Activated T-cell treated with anti-CD3 and anti-CD28 coated beads, Interleukin-2, amount 50 U/mL, for 4 hours (primary cell): Measurements from ENCODE around the gene SSU72. TPM values are rescaled to one million over a fixed set of nuclear protein-coding genes. Genes with fewer than 3 reads are reported as not detected.
A peak's percentile ranks its signal among the peaks of the same experiment; 100 is the strongest.
"Not testable (repeated sequence)": the region's sequence is repeated elsewhere in the genome, so short reads cannot be mapped to it uniquely, and the experiment has no call there.

Source experiments
- ATAC-seq, 2 donors: fragments of 200-7000 bp; cut with Tn5 transposase; one replicate each; pipeline ENCODE4 v1.10.0; 2021
- DNase-seq: peaks from one replicate; pipeline ENCODE4 v3.0.0-alpha.2; 2020
- H3K27me3 Mint-ChIP-seq: one replicate; pipeline ENCODE4 v1.8.0; 2021; ENCODE audit warnings: low read depth, mixed read lengths
- H3K36me3 Mint-ChIP-seq: one replicate; pipeline ENCODE4 v1.8.0; 2022; ENCODE audit warnings: mixed read lengths; ENCODE audit not compliant: insufficient read depth
- H3K4me1 Mint-ChIP-seq: one replicate; pipeline ENCODE4 v1.8.0; 2021; ENCODE audit warnings: low read depth, mixed read lengths
- H3K4me3 Mint-ChIP-seq: one replicate; pipeline ENCODE4 v1.8.0; 2021; ENCODE audit warnings: mild to moderate bottlenecking, moderate library complexity, mixed read lengths
- H3K9me3 Mint-ChIP-seq: one replicate; pipeline ENCODE4 v1.8.0; 2021; ENCODE audit warnings: mixed read lengths
- total RNA-seq, 3 donors: library from RNA; stranded (reverse); gene quantifications; one replicate each; pipeline ENCODE4 v1.2.1, GENCODE V29; 2021

Gene SSU72
- total RNA-seq, 3 donors from 2014 or later, result 142 to 170 (median 148) TPM

DNA sequence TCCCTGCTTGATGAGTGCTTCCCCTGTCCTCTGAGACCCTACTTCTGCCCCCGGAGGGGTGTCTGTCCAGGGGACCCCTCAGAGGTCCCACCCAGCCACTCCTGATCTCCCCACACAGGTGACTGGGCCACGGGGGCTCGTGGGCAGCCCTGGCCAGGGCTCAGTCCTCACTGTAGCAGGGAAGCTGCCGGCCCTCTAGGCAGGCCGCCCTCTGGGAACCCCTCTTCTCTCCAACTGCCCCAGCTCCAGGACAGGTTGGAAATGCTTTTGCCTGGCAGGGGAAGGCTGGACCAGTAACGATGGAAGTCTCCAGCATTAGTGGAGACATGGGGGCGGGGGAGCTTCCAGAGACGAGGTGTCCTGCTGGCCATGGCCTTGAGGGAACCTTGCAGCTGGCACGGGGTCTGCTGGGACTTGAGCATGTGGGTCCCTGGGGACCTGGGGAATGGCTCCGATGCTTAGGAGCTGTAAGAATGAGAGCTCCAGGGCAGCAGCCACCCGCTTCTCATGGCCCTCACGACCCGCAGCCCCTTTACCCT is 28.4 kb upstream of the SSU72 start:
- Mint-ChIP-seq H3K4me1 (peaks cover 21% of the 10 kb centered on the region), H3K9me3 (no peaks in the 10 kb centered on the region), H3K4me3 (no peak overlapping the region), H3K36me3 (no peaks in the 10 kb centered on the region), H3K27me3 (peaks cover 5% of the 10 kb centered on the region)
- DNase-seq (no peak), ATAC-seq (no peak)

DNA sequence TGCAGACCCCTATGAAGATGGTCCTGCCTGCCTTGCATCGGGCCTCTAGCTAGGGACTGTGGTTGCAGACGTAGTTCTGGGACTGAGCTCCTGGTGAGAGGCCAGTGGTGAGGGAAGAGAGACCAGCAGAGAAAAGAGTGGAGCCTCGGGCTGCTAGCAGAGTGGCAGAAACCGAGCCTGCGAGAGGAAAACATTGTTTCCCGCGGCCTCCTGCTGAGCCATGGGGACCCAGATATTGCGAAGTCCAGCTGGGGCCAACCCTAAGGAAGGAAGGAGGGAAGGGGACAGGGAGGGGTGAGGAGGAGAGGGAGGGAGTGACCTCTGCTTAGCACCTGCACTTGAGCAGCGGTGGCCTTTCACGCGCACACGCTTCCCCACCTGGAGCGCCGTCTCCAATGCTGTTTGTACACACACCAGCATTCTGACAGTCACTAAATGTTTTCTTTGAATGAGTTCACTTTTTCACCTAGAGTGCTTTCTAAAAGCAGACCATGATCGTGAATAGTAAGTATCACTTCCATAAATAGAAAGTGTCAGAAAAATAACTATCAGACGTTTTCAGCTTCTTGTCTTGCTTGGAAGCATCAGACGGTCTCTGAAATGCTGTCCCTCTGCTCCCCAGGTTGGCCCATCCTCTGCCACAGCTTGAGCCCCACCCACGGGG is 27.8 kb upstream of the SSU72 start:
- ATAC-seq (no peak), DNase-seq (no peak)
- H3K4me3 Mint-ChIP-seq, result no peak overlapping the region
- peaks cover 9% of the 10 kb centered on the region for H3K27me3 Mint-ChIP-seq
- H3K9me3 Mint-ChIP-seq, result no peaks in the 10 kb centered on the region
- no peaks in the 10 kb centered on the region for H3K36me3 Mint-ChIP-seq
- H3K4me1 Mint-ChIP-seq, result peaks cover 20% of the 10 kb centered on the region

DNA sequence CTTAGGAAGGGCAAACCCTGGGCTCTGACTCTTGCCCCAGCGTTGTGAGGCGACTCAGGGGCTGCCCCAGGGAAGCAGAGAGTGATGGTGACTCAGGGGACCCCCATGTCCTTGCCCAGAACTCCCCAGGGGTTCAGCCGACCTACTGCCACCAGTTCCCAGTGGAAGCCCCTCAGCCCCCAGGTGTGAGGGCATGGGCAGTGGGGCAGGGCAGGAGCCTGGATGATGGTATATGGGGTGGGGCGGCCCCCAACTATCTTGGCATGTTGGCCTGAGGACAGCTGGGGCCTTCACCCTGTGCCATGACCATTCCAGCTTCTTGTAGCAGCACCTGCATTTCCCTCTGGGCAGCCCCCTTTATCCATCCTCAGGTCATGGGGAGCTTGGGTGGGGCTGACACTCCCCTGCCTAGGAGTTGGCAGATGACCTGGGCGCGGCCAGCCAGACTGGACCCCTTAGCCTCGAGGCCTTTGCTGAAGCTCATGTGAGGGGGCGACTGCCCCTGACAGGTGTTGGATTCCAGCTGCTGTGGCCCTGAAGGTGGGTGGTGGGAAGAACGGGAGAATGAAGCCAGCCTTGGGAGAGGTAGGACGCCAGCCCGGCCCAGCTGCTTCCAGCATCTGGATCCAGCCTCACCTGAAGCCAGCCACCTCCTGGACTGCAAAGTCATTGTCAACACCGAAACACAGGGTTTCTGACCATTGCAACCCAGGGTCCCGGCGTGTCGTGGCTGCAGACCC is 27.1 kb upstream of the SSU72 start:
- Mint-ChIP-seq H3K4me1 (peaks cover 13% of the 10 kb centered on the region), H3K36me3 (no peaks in the 10 kb centered on the region), H3K9me3 (no peaks in the 10 kb centered on the region), H3K27me3 (peaks cover 9% of the 10 kb centered on the region), H3K4me3 (no peak overlapping the region)
- ATAC-seq (no peak), DNase-seq (no peak)

DNA sequence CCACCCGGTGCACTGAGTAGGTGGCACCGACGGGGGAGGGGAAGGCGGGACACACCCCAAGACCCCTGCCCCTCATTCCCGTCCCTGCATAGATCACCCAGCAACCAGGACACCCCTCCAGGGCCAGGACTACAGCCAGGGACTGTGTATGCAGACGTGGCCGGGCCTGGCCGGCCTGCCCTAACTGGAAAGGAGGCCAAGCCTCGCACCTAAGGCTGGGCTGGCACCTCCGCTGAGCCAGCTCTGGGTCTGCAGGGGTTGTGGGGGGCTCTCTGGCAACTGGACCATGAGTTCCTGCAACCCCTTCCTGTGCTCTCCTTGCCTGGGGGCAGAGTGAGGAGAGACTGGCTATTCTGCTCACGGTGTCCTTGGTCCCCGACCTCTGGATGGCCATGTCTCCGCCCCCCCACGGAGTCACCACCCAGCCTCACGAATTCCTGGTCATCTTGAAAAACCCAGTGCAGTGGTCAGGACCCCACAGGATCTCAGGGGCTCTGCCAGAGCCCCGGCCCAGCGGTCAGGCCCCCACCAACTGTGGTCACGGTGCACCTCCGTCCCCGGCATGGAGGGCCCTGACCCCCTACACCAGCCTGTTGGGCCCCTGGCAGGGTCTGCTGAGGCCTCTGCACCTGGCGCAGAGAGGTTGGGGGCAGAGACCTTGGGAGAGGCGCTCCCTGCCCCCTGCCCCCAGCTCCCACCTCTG is 26.3 kb upstream of the SSU72 start:
- peak overlapping the region; percentile 60 for H3K4me3 Mint-ChIP-seq
- DNase-seq (no peak), ATAC-seq (no peak)
- peaks cover 11% of the 10 kb centered on the region for H3K4me1 Mint-ChIP-seq
- H3K27me3 Mint-ChIP-seq, result peaks cover 9% of the 10 kb centered on the region
- no peaks in the 10 kb centered on the region for H3K36me3 Mint-ChIP-seq
- no peaks in the 10 kb centered on the region for H3K9me3 Mint-ChIP-seq

- DNase-seq, result no peak
- Mint-ChIP-seq H3K27me3 (peaks cover 9% of the 10 kb centered on the region), H3K36me3 (no peaks in the 10 kb centered on the region), H3K9me3 (no peaks in the 10 kb centered on the region), H3K4me3 (peak within 1 kb of the TSS; percentile 76), H3K4me1 (peaks cover 11% of the 10 kb centered on the region)
- ATAC-seq, result peak; percentile 34 to 50
These were observed 25.5 kb upstream of the SSU72 start, which contains the start of gene FNDC10 for GRCh38 chr1:1599935-1600860. Gene FNDC10 (minus strand): TSS chr1:1600135. CDS start chr1:1600015, 120 bp downstream.

- no peaks in the 10 kb centered on the region for H3K9me3 Mint-ChIP-seq
- H3K4me3 Mint-ChIP-seq, result peak overlapping the region; percentile 76
- ATAC-seq (peak; percentile 56 to 65), DNase-seq (no peak)
- no peaks in the 10 kb centered on the region for H3K36me3 Mint-ChIP-seq
- H3K27me3 Mint-ChIP-seq, result peaks cover 9% of the 10 kb centered on the region
- H3K4me1 Mint-ChIP-seq, result peaks cover 11% of the 10 kb centered on the region
These were observed 24.6 kb upstream of the SSU72 start for GRCh38 chr1:1599030-1599934.

GRCh38 chr1:1598720-1599029 is 24.0 kb upstream of the SSU72 start:
- Mint-ChIP-seq H3K9me3 (no peaks in the 10 kb centered on the region), H3K36me3 (no peaks in the 10 kb centered on the region), H3K27me3 (peaks cover 9% of the 10 kb centered on the region), H3K4me1 (peaks cover 11% of the 10 kb centered on the region), H3K4me3 (peak overlapping the region; percentile 76)
- DNase-seq, result no peak
- ATAC-seq, result no peak

- no peak for DNase-seq
- Mint-ChIP-seq H3K27me3 (peaks cover 9% of the 10 kb centered on the region), H3K36me3 (no peaks in the 10 kb centered on the region), H3K4me3 (peak overlapping the region; percentile 76), H3K9me3 (no peaks in the 10 kb centered on the region), H3K4me1 (peaks cover 11% of the 10 kb centered on the region)
- no peak for ATAC-seq
These were observed 23.5 kb upstream of the SSU72 start for GRCh38 chr1:1598051-1598719.

- Mint-ChIP-seq H3K4me3 (no peak overlapping the region), H3K9me3 (no peaks in the 10 kb centered on the region), H3K4me1 (peaks cover 11% of the 10 kb centered on the region), H3K27me3 (peaks cover 9% of the 10 kb centered on the region), H3K36me3 (no peaks in the 10 kb centered on the region)
- ATAC-seq (peak; percentile 27 to 39), DNase-seq (no peak)
These were observed 22.7 kb upstream of the SSU72 start for GRCh38 chr1:1597275-1597930.

- H3K27me3 Mint-ChIP-seq, result peaks cover 9% of the 10 kb centered on the region
- DNase-seq (no peak), ATAC-seq (no peak)
- H3K36me3 Mint-ChIP-seq, result no peaks in the 10 kb centered on the region
- no peak overlapping the region for H3K4me3 Mint-ChIP-seq
- peaks cover 11% of the 10 kb centered on the region for H3K4me1 Mint-ChIP-seq
- H3K9me3 Mint-ChIP-seq, result no peaks in the 10 kb centered on the region
These were observed 22.0 kb upstream of the SSU72 start for GRCh38 chr1:1596493-1597274.

DNA sequence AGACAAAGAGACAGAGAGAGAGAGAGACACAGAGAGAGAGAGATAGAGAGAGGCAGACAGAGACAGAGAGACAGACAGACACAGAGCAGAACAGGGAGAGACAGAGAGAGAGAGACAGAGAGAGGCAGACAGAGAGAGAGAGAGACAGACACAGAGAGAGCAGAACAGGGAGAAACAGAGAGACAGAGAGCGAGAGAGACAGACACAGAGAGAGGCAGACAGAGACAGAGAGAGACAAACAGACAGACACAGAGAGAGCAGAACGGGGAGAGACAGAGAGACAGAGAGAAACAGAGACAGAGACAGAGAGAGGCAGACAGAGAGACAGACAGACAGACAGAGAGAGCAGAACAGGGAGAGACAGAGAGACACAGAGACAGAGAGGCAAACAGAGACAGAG is 20.7 kb upstream of the SSU72 start:
- not testable (repeated sequence) for H3K36me3 Mint-ChIP-seq, H3K4me1 Mint-ChIP-seq, H3K4me3 Mint-ChIP-seq, H3K27me3 Mint-ChIP-seq, H3K9me3 Mint-ChIP-seq, ATAC-seq, DNase-seq
